ENCODE data around the gene NXPH2.

Gene NXPH2

GRCh38 chr2:138637686-138638085 is 142.5 kb downstream of the NXPH2 start:
- DNase-seq (ENCODE audit: low read depth, low spot score) = no peak

DNA sequence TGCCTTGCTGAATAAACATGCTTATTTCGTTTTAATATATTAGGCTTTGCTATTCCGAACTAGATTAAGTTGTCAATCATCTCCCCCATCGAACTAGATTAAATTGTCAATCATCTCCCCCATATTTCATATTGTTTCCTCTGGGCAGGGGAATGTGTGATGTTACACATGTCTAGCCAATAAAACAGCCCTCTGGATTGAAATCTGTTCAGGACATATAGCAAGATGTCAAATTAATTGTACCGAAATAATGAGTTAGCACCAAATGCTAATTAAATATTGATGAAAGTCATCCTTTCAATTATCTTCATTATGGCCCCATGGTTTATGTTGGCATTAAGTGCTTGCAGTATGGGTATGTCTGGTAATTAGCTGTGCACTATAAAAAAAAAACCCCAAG is 143.1 kb downstream of the NXPH2 start:
- DNase-seq (ENCODE audit: low read depth, low spot score) = no peak

DNA sequence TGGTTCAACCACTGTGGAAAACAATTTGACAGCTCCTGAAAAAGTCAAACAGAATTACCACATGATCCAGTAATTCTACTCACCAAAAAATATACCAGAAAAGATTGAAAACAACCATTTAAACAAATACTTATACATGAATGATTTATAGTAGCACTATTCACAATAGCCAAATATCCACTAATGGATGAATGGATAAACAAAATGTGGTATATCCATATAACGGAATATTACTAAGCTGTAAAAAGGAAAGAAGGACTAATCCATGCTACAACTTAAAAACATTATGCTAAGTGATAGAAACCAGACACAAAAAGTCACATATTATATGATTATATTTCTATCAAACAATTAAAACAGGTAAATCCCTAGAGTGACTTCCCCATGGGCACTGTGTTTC is 147.1 kb downstream of the NXPH2 start:
- DNase-seq (ENCODE audit: low read depth, low spot score) = no peak

DNA sequence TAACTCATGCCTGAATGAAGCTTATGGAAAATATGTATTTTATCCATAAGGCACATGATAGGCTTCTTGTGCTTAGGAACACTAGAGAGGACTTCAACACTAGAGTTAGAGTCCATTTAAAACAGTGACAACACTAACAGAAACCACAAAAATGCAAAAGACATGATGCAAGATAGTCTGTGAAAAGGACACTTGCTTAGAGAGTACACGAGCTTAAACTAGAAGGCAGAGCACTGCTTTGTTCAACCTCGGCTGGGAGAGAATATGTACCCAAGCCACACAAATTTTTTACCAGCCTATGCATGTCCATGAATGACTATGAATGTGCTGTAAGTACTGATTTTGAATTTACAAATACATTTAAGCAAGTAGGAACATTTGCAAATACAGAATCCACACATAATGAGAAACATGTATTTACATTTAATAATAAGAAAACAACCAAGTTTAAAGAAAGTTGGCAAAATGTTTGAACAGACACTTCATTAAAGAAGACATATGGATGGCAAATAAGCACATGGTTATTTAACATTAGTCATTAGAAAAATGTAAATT is 148.0 kb downstream of the NXPH2 start:
- DNase-seq (ENCODE audit: low read depth, low spot score) = peak; percentile 41

DNA sequence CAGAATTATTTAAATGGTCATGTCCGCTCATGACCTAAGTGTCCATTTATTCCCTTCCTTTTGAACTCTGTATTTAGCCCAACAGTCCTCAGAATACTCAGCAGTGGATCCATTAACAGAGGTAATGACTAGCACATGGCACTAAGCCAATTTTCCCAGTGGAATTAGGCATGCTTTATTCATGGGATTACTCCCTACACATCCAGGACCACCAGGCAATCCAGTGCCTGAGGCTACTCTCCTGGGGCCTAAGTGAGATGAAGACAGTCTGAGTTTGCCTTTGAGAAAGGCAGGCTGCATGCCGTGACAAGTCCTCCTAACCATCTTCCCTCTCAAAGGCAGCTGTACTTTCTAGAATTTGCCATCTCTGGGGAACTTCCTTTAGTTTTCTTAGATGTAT is 150.0 kb downstream of the NXPH2 start:
- peak; percentile 15 for DNase-seq (ENCODE audit: low read depth, low spot score)

DNA sequence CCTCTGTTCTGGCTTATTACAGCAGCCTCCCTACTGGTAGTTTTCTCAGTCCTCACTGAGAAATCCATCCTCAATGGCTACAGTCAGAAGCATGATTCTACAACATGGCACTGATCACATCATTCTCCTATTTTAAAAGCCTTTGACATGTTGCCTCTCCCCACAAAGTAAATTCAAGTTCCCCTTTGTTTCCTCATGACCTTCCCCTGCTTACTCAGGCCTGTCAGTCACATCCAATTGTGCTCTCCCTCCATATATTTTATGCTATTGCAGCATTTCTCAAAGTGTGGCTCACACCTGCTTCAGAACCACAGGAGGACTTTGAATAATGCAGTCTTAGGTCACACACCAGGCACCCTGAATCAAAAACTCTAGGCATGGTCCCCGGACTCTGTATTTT is 154.0 kb downstream of the NXPH2 start:
- no peak for DNase-seq (ENCODE audit: low read depth, low spot score)

- DNase-seq (ENCODE audit: low read depth, low spot score) = no peak
These were observed 157.6 kb downstream of the NXPH2 start for GRCh38 chr2:138622613-138623012.

GRCh38 chr2:138621139-138621538 is 159.1 kb downstream of the NXPH2 start:
- DNase-seq (ENCODE audit: low read depth, low spot score) = no peak

GRCh38 chr2:138620431-138620830 is 159.8 kb downstream of the NXPH2 start:
- no peak for DNase-seq (ENCODE audit: low read depth, low spot score)
